ENCODE results near the gene IL11RA.

IL11RA gene

GRCh38 chr9:34686231-34686630 lies 34.2 kb downstream of the IL11RA start:
- no peak for DNase-seq (ENCODE audit: low read depth in 2 of 2)

DNA sequence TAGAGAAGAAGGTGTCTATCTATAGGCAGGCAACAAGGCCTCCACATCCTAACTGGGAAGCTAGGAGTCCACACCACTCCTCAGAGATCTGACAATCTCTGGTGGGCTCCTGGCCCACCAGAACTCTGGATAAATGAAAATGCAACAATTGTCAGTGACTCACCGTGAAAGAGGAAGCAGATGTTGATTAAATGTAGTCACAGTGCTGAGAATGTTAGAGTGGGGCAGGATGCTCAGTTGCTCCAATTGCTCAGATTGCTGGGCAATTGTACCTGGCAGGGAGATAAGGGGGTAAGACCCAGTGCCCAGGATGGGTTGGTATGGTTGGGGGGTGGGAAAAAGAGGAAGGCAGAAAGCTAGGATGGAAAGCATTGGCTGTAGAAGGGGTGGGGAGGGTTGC lies 34.7 kb downstream of the IL11RA start:
- DNase-seq (ENCODE audit: low read depth in 2 of 2): no peak

- no peak for DNase-seq (ENCODE audit: low read depth in 2 of 2)
These were observed 35.5 kb downstream of the IL11RA start for GRCh38 chr9:34687276-34688030.

- DNase-seq (ENCODE audit: low read depth in 2 of 2): no peak
These were observed 36.5 kb downstream of the IL11RA start for GRCh38 chr9:34688329-34689115.

- no peak for DNase-seq (ENCODE audit: low read depth in 2 of 2)
These were observed 37.1 kb downstream of the IL11RA start for GRCh38 chr9:34689116-34689470.

DNA sequence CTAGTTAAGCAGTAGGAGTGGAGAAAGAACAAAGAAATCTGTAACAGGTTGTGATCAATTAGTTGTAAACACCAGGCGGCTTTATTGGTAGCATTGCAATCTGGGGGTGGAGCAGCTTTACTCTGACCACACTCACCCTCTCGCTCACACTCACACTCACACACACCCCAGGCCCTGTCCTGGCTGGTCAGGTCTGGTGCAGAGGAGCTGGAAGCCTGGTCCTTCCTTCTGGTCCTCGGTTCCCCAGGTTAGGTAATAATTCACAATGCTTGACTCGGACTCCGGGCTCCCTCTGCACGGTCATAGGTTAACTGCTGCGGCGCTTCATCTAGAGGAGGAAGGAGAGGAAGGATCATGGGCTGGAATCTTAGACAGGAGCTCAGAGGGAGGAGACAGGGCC lies 37.5 kb downstream of the IL11RA start:
- DNase-seq (ENCODE audit: low read depth in 2 of 2): no peak

GRCh38 chr9:34690983-34691935 lies 39.3 kb downstream of the IL11RA start, which contains the start of gene CCL19:
Gene CCL19, minus strand, starts transcription at chr9:34691276. Its CDS starts 137 bp downstream, at chr9:34691139.
- no peak for DNase-seq (ENCODE audit: low read depth in 2 of 2)

DNA sequence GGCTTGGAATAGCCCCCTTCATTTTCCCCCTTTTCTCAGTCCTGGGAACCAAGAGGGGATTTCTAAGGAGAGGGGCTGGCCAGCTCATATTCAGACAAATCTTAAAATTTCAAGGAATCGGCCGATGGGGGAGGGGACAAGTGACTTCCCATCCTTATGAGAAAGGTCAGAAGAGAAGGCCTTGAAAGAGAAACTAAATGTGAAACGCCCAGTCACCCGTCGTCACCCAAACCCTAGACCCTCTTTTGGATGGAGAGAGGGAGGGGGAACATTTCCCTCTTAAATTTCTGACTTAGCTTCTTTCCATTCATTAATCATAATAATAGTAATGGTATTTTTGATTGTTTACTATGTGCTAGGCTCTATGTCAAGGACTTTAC lies 39.9 kb downstream of the IL11RA start:
- DNase-seq (ENCODE audit: low read depth in 2 of 2): no peak

- no peak for DNase-seq (ENCODE audit: low read depth in 2 of 2)
These were observed 41.6 kb downstream of the IL11RA start for GRCh38 chr9:34693560-34693959.

GRCh38 chr9:34694811-34695210 lies 42.8 kb downstream of the IL11RA start:
- no peak for DNase-seq (ENCODE audit: low read depth in 2 of 2)

- DNase-seq (ENCODE audit: low read depth in 2 of 2): peak; percentile 52 to 56
These were observed 49.2 kb downstream of the IL11RA start for GRCh38 chr9:34701023-34701768.

DNA sequence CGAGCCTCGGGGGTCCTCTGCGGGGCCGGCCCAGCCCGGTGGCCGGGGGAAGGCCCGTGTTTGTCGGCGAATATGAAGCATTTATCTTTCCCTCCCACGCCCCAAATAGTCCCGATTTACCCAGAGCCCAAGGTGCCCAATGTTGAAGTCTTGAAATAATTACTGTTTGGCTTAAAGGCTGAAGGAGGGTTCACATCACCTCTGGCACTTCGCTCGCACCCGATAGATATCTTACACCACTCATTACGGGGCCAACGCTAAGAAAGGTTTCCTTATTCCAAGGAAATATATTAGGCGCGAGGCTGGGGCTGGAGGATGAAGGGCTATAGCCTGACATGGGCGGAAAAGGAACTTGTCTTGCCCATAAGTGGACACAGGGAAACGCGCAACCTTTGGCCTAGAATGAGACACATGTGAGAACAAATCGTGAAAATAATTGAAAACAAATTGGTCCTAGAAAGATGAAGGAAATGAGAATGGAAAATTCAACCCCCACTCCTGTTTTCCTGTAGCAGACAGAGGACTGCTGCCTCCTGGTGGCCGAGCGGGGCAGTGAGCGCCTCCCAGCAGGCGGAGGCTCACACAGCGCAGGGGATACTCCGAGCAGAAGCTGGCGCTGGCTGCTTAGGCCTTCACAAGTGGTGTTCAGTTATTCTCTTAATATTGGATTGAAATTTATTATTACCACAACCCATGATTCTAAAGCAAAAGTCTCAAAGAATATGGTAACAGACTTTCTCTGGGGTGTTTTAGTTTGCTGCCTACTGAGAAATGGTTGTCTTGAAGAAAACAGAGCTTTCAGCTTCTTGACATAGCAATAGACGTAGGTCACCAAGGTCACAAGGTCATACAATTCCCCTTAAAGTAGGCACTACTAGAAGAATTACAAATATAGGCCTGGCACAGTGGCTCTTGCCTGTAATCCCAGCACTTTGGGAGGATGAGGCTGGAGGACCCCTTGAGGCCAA lies 50.1 kb downstream of the IL11RA start:
- DNase-seq (ENCODE audit: low read depth in 2 of 2): peak; percentile 52 to 64

GRCh38 chr9:34707130-34707529 lies 55.1 kb downstream of the IL11RA start:
- no peak for DNase-seq (ENCODE audit: low read depth in 2 of 2)

GRCh38 chr9:34709196-34709978 lies 57.4 kb downstream of the IL11RA start:
- no peak for DNase-seq (ENCODE audit: low read depth in 2 of 2)

- DNase-seq (ENCODE audit: low read depth in 2 of 2): no peak
These were observed 58.0 kb downstream of the IL11RA start, which contains the start of gene CCL21 for GRCh38 chr9:34710023-34710422. Gene CCL21, minus strand, starts transcription at chr9:34710136. Its CDS starts 70 bp downstream, at chr9:34710066.
